GM12864 (cell line): ENCODE results near the gene MIF.

Source experiments
- DNase-seq: peaks from one replicate; pipeline ENCODE4 v3.0.0-alpha.2; 2011; ENCODE audit warnings: low read depth
- H3K4me3 ChIP-seq: 2 replicates; pipeline ENCODE4 v1.5.1; 2011; ENCODE audit warnings: mild to moderate bottlenecking, low read depth, low read length, control low read depth
- CTCF ChIP-seq: IDR thresholded peaks from 2 replicates; pipeline ENCODE4 v1.5.1; 2011; ENCODE audit warnings: low read depth, mild to moderate bottlenecking, moderate library complexity, low read length, control low read depth, inconsistent platforms; ENCODE audit errors: missing control alignments

The MIF gene

GRCh38 chr22:23892706-23893105 lies 1.5 kb upstream of the MIF start:
- H3K4me3 ChIP-seq: no peak overlapping the region
- no peak for DNase-seq
- no peak for TF ChIP-seq CTCF

- TF ChIP-seq CTCF: no peak
- DNase-seq: no peak
- H3K4me3 ChIP-seq: peak overlapping the region; percentile 73
These were observed 850 bp upstream of the MIF start for GRCh38 chr22:23893121-23893944.

- peak; percentile 73 for TF ChIP-seq CTCF
- H3K4me3 ChIP-seq: peak overlapping the region; percentile 73
- peak; percentile 69 for DNase-seq
These were observed 771 bp downstream of the MIF start for GRCh38 chr22:23894710-23895598.

- TF ChIP-seq CTCF: no peak
- H3K4me3 ChIP-seq: peak overlapping the region; percentile 73
- no peak for DNase-seq
These were observed 1.5 kb downstream of the MIF start for GRCh38 chr22:23895599-23896144.

- TF ChIP-seq CTCF: no peak
- no peak for DNase-seq
- H3K4me3 ChIP-seq: peak overlapping the region; percentile 73
These were observed 2.0 kb downstream of the MIF start for GRCh38 chr22:23896166-23896522.

GRCh38 chr22:23896523-23897186 lies 2.5 kb downstream of the MIF start:
- no peak for TF ChIP-seq CTCF
- no peak overlapping the region for H3K4me3 ChIP-seq
- no peak for DNase-seq
